ENCODE results near the gene SHROOM2. TPM values are rescaled to one million over a fixed set of nuclear protein-coding genes. Genes with fewer than 3 reads are reported as not detected.

The SHROOM2 gene
- total RNA-seq, 2 donors from 2014 or later: 14.4 to 15.4 TPM

DNA sequence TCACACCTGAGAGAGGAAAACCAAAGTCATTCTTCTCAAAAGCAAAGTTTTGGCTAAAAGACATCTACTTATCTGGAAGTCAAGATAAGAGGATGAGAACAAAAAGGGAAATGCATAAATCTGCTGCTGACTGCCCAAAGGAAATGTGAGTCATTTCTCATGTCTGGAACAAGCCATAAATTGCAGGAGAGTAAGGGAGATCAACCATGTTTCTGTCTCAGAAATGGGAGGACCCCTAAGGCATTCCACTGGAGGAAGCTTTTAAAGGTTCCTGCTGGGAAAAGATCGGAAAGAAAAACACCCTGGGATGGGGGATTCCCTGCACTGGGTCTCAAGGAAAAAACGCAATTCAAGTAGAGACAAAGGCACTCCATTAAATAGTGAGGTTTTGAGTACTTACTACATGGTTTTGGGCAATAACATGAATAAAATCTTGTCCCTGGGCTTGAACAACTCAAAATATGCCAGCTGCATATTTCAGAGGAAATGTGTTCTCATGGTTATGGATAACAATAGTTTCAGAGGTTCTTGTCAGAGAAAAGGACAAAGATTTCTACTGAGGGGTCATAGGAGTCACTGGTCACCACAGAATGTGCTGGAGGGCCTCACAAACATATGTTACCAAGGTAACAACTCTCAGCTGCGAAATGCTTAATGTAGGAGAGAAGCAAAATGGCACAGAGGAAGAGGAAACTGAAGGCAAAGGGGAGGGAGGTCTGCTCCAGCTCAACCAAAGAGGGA lies 39.9 kb upstream of the SHROOM2 start:
- H3K4me1 ChIP-seq (ENCODE audit: control insufficient read depth, insufficient read depth, low read length): no peaks in the 10 kb centered on the region
- Mint-ChIP-seq H3K4me3 (no peak overlapping the region), H3K27ac (no peak overlapping the region), H3K36me3 (ENCODE audit: low read depth) (peaks cover 21% of the 10 kb centered on the region), H3K4me1 (peaks cover 9% of the 10 kb centered on the region), H3K9me3 (peaks cover 67% of the 10 kb centered on the region), H3K27me3 (ENCODE audit: insufficient read depth) (no peaks in the 10 kb centered on the region)
- WGBS, 2 experiments (ENCODE audit: insufficient coverage in 1 of 2, insufficient read length in 1 of 2): 58% methylated on average over 3 of the region's 3 CpGs; no CpG with 5 or more reads in 1 of the 2 experiments
- no peak overlapping the region for H3K9ac ChIP-seq (ENCODE audit: extremely low read depth, low read length, poor library complexity, severe bottlenecking)
- no peaks in the 10 kb centered on the region for H3K9me3 ChIP-seq (ENCODE audit: control insufficient read depth, low read length)
- TF ChIP-seq, protein P1, sequence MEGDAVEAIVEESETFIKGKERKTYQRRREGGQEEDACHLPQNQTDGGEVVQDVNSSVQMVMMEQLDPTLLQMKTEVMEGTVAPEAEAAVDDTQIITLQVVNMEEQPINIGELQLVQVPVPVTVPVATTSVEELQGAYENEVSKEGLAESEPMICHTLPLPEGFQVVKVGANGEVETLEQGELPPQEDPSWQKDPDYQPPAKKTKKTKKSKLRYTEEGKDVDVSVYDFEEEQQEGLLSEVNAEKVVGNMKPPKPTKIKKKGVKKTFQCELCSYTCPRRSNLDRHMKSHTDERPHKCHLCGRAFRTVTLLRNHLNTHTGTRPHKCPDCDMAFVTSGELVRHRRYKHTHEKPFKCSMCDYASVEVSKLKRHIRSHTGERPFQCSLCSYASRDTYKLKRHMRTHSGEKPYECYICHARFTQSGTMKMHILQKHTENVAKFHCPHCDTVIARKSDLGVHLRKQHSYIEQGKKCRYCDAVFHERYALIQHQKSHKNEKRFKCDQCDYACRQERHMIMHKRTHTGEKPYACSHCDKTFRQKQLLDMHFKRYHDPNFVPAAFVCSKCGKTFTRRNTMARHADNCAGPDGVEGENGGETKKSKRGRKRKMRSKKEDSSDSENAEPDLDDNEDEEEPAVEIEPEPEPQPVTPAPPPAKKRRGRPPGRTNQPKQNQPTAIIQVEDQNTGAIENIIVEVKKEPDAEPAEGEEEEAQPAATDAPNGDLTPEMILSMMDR (conservative IDR thresholded peaks at IDR 0.05): no peak
- peak overlapping the region; percentile 90 for H3K27ac ChIP-seq (ENCODE audit: low read depth, low read length)
- no peak for DNase-seq
- H3K4me3 ChIP-seq (ENCODE audit: low read length): no peak overlapping the region
- no peaks in the 10 kb centered on the region for H3K36me3 ChIP-seq (ENCODE audit: control insufficient read depth, insufficient read depth, low read length)
- no peaks in the 10 kb centered on the region for H3K27me3 ChIP-seq (ENCODE audit: control insufficient read depth, insufficient read depth, low read length, poor library complexity, severe bottlenecking)

DNA sequence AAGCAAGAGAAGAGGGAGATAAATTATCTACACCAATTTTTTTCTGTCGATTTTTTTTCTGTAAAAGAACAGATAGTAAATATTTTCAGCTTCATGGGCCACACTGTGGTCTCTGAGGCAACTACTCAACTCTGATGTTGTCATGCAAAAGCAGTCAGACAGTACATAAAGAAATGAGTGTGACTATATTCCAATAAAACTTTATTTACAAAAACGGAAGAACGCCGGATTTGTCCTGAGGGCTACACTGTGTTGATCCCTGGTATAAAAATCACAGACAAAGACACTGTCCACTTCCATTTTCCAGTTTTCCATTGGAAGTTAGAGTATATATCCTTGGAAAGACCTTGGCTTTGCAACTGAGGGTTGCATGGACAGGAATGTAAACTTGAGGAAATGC lies 38.6 kb upstream of the SHROOM2 start:
- no peaks in the 10 kb centered on the region for H3K27me3 ChIP-seq (ENCODE audit: control insufficient read depth, insufficient read depth, low read length, poor library complexity, severe bottlenecking)
- H3K4me3 ChIP-seq (ENCODE audit: low read length): no peak overlapping the region
- TF ChIP-seq, protein P1 (conservative IDR thresholded peaks at IDR 0.05): no peak
- no peaks in the 10 kb centered on the region for H3K9me3 ChIP-seq (ENCODE audit: control insufficient read depth, low read length)
- Mint-ChIP-seq H3K36me3 (ENCODE audit: low read depth) (peaks cover 13% of the 10 kb centered on the region), H3K4me3 (no peak overlapping the region), H3K27ac (no peak overlapping the region), H3K9me3 (peaks cover 66% of the 10 kb centered on the region), H3K27me3 (ENCODE audit: insufficient read depth) (no peaks in the 10 kb centered on the region), H3K4me1 (peaks cover 9% of the 10 kb centered on the region)
- H3K4me1 ChIP-seq (ENCODE audit: control insufficient read depth, insufficient read depth, low read length): no peaks in the 10 kb centered on the region
- 78 to 95% methylated on average over 3 to 4 of the region's 4 CpGs for WGBS, 2 experiments (ENCODE audit: insufficient coverage in 1 of 2, insufficient read length in 1 of 2)
- no peak overlapping the region for H3K27ac ChIP-seq (ENCODE audit: low read depth, low read length)
- no peaks in the 10 kb centered on the region for H3K36me3 ChIP-seq (ENCODE audit: control insufficient read depth, insufficient read depth, low read length)
- H3K9ac ChIP-seq (ENCODE audit: extremely low read depth, low read length, poor library complexity, severe bottlenecking): no peak overlapping the region
- no peak for DNase-seq

- H3K9me3 ChIP-seq (ENCODE audit: control insufficient read depth, low read length): no peaks in the 10 kb centered on the region
- H3K4me3 Mint-ChIP-seq: no peak overlapping the region
- whole genome bisulfite sequencing, 2 experiments (ENCODE audit: insufficient coverage in 1 of 2, insufficient read length in 1 of 2): 100% methylated on average over 3 of the region's 11 CpGs; no CpG with 5 or more reads in 1 of the 2 experiments
- H3K27me3 ChIP-seq (ENCODE audit: control insufficient read depth, insufficient read depth, low read length, poor library complexity, severe bottlenecking): no peaks in the 10 kb centered on the region
- H3K4me1 ChIP-seq (ENCODE audit: control insufficient read depth, insufficient read depth, low read length): no peaks in the 10 kb centered on the region
- H3K9me3 Mint-ChIP-seq: peaks cover 67% of the 10 kb centered on the region
- no peak overlapping the region for H3K27ac ChIP-seq (ENCODE audit: low read depth, low read length)
- H3K27ac Mint-ChIP-seq: no peak overlapping the region
- peaks cover 8% of the 10 kb centered on the region for H3K36me3 Mint-ChIP-seq (ENCODE audit: low read depth)
- no peak for DNase-seq
- no peak overlapping the region for H3K4me3 ChIP-seq (ENCODE audit: low read length)
- TF ChIP-seq, protein P1 (conservative IDR thresholded peaks at IDR 0.05): no peak
- H3K36me3 ChIP-seq (ENCODE audit: control insufficient read depth, insufficient read depth, low read length): no peaks in the 10 kb centered on the region
- H3K9ac ChIP-seq (ENCODE audit: extremely low read depth, low read length, poor library complexity, severe bottlenecking): no peak overlapping the region
- no peaks in the 10 kb centered on the region for H3K27me3 Mint-ChIP-seq (ENCODE audit: insufficient read depth)
- peaks cover 9% of the 10 kb centered on the region for H3K4me1 Mint-ChIP-seq
Observed at GRCh38 chrX:9749146-9749692, 37.0 kb upstream of the SHROOM2 start.
